Kidney epithelial cell (primary cell): Measurements from ENCODE around the gene CEP41. TPM values are rescaled to one million over a fixed set of nuclear protein-coding genes. Genes with fewer than 3 reads are reported as not detected.

ENCODE experiments used
- DNase-seq: peaks from one replicate; pipeline ENCODE4 v3.0.0-alpha.2; 2010; ENCODE audit warnings: low read depth
- H3K27me3 ChIP-seq: 2 replicates; pipeline ENCODE4 v1.6.0; 2011; ENCODE audit warnings: low read length; ENCODE audit not compliant: control insufficient read depth, insufficient read depth
- H3K36me3 ChIP-seq: 2 replicates; pipeline ENCODE4 v1.5.1; 2011; ENCODE audit warnings: low read length; ENCODE audit not compliant: control insufficient read depth, insufficient read depth
- H3K4me3 ChIP-seq: 2 replicates; pipeline ENCODE4 v1.5.1; 2011; ENCODE audit warnings: low read depth, mild to moderate bottlenecking, control low read depth, low read length
- total RNA-seq: library from RNA; depleted of rRNA; stranded (reverse); fragments of >200 nt; gene quantifications from 2 replicates; pipeline ENCODE4 v1.2.3, GENCODE V29; 2015
- TF ChIP-seq, protein P1 (sequence below): IDR thresholded peaks from 2 replicates; pipeline ENCODE4 v1.5.1; 2011; ENCODE audit warnings: mild to moderate bottlenecking, moderate library complexity, low read length, control low read depth, inconsistent platforms; ENCODE audit not compliant: insufficient read depth, poor library complexity, severe bottlenecking

Gene CEP41
- total RNA-seq, 1 donor from 2014 or later: 27.8 TPM

DNA sequence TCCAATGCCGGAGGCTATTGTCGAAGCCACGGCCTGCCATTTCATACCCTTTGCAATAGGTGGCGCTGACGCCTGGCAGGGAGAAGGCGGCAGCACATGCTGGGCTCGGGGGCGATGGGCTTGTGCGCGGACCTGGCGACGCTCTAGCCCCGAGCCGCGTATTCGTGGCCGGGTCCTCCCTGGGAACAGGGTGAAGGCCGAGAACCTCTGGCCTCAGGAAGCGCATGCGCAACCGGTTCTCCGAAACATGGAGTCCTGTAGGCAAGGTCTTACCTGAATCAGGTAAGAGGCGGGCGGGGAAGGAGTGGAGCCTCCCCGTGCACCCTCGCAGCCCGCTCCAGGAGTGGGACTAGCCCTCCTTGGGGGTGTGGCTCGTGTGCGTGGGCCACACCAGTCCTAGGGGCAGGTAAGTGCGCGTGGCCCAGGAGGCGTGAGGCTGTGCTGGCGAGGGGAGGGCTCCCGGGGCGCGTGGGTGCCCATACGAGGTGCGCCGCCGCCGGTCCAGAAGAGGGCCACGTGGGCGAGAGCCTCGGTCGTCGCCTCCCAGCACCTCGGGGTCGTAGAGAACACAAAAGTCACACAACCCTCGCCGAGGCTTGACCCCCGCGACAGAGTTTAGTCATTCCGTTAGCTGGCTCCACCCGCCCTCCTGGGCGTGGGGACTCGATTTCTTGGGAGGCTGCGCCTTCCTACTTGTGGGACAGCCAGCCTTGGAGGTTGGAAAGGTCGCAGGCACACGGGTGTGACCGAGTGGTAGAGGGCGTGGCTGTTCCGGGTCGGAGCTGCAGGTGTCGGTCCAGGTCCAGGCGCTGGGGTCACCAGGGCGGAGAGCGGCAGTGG lies 45.5 kb upstream of the CEP41 start:
- Histone ChIP-seq H3K27me3 (no peaks in the 10 kb centered on the region), H3K4me3 (peak overlapping the region; percentile 18), H3K36me3 (no peaks in the 10 kb centered on the region)
- TF ChIP-seq, protein P1, sequence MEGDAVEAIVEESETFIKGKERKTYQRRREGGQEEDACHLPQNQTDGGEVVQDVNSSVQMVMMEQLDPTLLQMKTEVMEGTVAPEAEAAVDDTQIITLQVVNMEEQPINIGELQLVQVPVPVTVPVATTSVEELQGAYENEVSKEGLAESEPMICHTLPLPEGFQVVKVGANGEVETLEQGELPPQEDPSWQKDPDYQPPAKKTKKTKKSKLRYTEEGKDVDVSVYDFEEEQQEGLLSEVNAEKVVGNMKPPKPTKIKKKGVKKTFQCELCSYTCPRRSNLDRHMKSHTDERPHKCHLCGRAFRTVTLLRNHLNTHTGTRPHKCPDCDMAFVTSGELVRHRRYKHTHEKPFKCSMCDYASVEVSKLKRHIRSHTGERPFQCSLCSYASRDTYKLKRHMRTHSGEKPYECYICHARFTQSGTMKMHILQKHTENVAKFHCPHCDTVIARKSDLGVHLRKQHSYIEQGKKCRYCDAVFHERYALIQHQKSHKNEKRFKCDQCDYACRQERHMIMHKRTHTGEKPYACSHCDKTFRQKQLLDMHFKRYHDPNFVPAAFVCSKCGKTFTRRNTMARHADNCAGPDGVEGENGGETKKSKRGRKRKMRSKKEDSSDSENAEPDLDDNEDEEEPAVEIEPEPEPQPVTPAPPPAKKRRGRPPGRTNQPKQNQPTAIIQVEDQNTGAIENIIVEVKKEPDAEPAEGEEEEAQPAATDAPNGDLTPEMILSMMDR: peak; percentile 62
- no peak for DNase-seq

DNA sequence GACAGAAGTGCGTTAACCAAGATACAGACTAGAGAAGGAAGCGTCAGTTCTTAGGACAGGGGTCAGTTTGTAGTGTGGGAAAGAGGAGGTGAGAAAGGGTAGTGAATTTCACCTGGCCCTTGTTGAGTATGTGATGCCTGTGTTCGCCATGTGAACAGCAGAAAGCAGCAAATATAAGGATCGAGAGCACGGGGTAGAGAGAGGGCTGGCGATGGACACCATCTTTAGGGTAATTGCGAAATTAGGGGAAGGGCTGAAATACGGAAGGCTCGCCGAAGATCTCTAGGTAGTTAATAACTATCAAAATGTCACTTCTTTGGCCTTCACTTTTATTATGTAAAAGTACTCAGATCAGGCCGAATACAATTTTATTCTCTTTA lies 44.9 kb upstream of the CEP41 start:
- Histone ChIP-seq H3K4me3 (no peak overlapping the region), H3K36me3 (no peaks in the 10 kb centered on the region), H3K27me3 (no peaks in the 10 kb centered on the region)
- no peak for DNase-seq
- TF ChIP-seq, protein P1: no peak

DNA sequence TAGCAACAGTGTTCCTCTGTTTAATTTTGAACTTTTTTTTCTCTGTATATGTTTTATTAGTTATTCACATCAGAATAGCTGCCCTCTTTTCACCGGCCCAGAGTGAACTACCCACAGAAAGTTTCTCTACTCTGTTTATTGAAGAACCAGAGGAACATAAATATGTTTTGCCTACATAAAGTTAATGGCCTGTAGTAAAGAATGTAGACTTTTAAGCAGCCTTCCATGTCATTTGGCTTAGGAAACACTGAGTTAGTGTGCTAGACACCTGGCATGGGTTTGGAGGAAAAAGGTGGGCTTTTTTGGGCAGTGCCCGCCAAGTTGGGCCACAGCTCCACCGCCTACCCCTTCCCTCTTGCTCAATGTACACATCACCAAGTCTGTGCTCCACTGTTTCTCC lies 42.2 kb upstream of the CEP41 start:
- TF ChIP-seq, protein P1: no peak
- Histone ChIP-seq H3K4me3 (no peak overlapping the region), H3K27me3 (no peaks in the 10 kb centered on the region), H3K36me3 (no peaks in the 10 kb centered on the region)
- DNase-seq: no peak

DNA sequence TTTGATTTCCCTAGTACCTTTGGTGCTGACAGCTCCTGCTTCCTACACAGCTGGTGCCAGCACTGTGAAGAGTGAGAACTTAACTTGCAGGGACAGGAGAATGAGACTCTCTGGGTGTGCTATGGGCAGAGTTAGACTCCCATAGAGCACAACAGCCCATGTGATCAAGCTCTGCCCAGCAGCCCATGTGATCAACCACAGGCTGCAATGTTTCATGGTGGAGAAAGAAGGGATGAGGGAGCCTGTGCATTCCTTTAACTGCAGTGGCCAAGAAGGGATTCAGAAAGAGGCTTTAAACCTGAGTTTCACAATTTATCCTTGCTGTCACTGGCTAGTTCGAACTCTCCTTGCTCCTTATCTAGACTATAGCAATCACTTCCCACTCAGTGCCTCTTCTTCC lies 41.1 kb upstream of the CEP41 start:
- Histone ChIP-seq H3K4me3 (no peak overlapping the region), H3K27me3 (no peaks in the 10 kb centered on the region), H3K36me3 (no peaks in the 10 kb centered on the region)
- DNase-seq: no peak
- TF ChIP-seq, protein P1: no peak

DNA sequence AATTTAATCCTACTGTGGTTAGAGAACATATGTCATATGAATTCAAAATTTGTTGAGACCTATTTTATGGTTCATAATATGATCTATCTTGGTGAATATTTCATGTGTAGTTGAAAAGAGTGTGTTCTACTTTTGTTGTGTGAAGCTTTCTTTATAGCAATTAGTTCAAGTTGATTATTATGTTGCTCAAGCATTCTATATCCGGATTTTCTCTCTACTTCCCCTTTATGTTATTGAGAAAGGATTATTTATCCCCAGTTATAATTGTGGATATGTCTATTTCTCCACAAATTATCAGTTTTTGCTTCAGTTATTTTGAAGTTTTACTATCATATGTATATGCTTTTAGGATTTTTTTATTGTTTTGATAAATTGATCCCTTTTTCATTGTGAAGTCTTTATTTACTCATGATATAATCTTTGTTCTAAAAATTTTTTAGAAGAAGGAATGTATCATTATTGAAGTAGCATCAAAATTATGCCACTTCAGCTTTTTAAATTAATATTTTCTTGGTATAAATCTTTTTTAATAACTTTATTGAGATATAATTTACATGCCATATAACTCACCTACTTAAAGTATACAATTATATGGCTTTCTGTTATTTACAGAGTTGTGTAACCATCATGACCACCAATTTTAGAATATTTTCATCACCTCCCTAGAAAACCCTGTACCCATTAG lies 39.0 kb upstream of the CEP41 start:
- no peak overlapping the region for H3K4me3 ChIP-seq
- H3K27me3 ChIP-seq: no peaks in the 10 kb centered on the region
- no peak for DNase-seq
- H3K36me3 ChIP-seq: no peaks in the 10 kb centered on the region
- TF ChIP-seq, protein P1: no peak
